CD4-positive, alpha-beta T cell treated with Interleukin-1 beta for 1 hour (primary cell): ENCODE measurements around the gene CACNA1E.
"Not testable (repeated sequence)": the region's sequence is repeated elsewhere in the genome, so short reads cannot be mapped to it uniquely, and the experiment has no call there.

Source experiments
- DNase-seq, 2 donors: peaks; one replicate each; pipeline ENCODE4 v3.0.0-alpha.2; 2020 to 2022

The CACNA1E gene

GRCh38 chr1:181518152-181518551 lies 34.8 kb downstream of the CACNA1E start:
- no peak for DNase-seq

DNA sequence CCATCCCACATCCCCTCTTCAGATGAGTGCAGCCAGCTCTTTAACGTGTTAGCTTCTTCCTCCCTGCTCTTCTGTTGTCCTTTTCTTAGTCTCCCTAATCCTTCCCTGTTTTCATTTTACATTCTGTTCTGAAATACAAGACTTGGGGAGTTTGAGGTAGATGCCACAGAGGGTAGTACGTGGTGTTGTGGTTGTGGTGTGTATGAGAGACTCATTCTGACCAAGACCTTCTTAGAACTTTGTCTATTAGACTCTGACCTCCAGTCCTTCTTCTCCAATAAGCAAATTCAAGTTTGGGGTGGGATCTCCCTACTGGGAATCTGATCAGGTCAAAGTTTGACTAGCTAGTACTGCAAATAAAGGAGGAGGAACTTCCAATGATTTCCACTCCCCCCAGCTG lies 39.5 kb downstream of the CACNA1E start:
- no peak for DNase-seq

- no peak for DNase-seq
Measured at GRCh38 chr1:181525104-181525721, 41.9 kb downstream of the CACNA1E start.

GRCh38 chr1:181528241-181528640 lies 44.9 kb downstream of the CACNA1E start:
- DNase-seq = not testable (repeated sequence)

GRCh38 chr1:181531441-181531840 lies 48.1 kb downstream of the CACNA1E start:
- DNase-seq = no peak

- no peak for DNase-seq
Measured at GRCh38 chr1:181531951-181532600, 48.8 kb downstream of the CACNA1E start.

DNA sequence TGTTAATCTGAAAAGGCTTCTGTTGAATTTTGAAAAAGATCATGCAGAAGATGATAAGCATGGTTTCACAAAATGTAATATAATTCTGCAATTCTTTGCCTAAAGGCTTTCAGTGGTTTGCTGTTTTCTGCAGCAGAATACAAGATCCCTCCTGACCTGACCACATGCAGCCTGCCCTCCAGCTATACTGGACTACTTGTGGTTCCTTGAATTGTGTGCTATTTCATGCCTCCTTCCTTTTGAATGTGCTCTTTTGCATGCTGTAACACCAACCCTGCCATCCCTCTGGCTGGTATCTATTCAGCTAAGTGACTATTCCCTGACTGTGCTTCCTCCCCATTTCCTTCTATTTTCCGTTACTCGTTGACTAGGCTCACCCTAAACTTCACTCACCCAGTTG lies 55.5 kb downstream of the CACNA1E start:
- no peak for DNase-seq

DNA sequence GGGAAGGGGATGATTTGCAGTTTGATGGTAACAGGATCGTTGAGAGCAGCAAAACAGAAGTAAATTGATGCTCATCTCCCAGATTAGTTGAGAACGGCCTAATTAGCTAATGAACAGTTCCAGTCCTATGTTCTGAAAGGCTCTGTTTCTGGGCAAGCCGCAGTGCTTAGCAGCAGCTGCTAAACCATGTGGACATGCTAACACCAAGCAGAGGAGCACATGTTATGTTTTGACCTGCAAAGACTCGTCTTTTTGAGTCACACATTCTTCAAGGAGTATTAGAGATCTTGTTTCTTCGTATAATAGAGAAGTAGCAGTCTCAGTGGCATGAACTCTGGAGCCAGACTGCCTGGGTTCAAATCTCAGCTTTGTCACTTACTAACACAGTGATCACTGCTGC lies 58.1 kb downstream of the CACNA1E start:
- no peak for DNase-seq

GRCh38 chr1:181541947-181542346 lies 58.6 kb downstream of the CACNA1E start:
- no peak for DNase-seq

GRCh38 chr1:181542406-181542805 lies 59.1 kb downstream of the CACNA1E start:
- not testable (repeated sequence) for DNase-seq

DNA sequence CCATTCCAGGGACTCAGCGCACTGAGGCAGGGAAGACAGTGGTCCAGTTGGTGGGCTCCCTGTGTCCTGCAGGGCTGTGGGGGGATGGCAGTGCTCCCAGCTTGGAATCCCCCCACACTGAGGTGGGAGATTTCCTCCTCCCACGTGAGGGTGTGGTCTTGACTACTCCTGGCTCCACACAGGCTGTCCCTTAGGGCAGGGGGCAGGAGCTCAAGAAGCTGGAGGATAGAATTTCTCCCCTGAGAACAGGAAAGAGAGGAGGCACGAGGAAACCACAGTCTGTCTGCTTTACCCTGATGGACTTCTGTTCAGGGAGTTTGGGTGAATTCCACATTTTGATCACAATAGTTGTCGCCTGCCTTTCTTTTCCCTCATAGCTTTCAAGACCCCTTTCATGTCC lies 62.1 kb downstream of the CACNA1E start:
- no peak for DNase-seq

DNA sequence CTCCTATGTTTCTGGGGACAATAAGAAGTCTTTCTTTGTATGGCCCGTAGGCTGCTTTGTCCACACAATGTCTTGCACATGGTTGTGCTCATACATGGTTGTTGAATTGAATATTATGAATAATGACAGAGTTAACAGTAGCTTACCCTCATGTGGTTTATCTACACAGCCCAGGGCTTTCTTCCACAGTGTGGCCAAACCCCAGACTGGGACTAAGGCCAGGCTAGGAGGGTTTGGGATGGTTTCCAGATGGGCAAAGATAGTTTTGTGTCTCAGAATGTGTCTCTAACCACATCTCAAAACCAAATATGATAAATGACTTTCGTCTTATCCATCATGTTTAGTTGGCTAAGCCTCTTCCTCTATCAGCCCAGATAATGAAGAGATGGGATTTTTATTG lies 65.2 kb downstream of the CACNA1E start:
- DNase-seq = no peak

GRCh38 chr1:181551249-181551648 lies 67.9 kb downstream of the CACNA1E start:
- DNase-seq = no peak

- DNase-seq = no peak
Measured at GRCh38 chr1:181551754-181552153, 68.4 kb downstream of the CACNA1E start.

- no peak for DNase-seq
Measured at GRCh38 chr1:181554465-181554864, 71.1 kb downstream of the CACNA1E start.

DNA sequence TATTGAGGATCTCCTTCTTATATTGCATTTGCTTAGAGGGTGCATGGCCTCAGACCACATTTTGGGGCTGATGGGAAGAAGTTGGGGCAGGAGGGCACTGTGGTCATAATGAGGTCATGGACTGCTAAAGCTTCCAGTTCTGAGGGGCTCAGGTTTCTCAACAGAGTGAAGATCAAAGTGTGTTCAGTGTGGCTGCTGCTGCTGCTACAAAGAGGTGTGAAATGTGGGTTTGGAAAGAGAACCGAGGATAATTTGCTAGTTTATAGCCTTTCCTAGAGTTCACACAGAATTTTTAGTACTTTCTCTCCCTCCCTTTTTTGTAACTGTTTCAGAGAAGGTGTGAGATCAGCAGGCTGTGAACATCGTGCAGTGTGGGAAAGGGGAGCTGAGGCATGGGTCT lies 73.3 kb downstream of the CACNA1E start:
- no peak for DNase-seq

DNA sequence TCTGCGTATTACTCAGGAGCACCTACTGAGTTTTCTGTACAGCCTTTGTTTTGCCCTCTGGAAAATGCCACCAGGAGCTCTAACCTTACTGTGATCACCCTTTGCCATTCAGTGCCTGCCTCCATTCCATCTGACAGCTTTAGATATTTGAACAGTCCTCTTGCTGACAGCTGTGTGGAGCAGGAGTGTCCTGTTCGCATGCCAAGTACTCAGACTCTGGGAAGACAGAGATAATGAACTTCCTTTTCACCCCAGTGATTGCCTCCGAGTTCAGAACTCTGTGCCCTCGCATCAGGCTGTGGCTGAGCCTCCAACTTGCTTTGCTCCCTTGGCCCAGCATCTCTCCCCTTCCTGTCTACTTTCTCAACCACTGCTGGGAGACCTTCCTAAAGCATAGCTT lies 74.0 kb downstream of the CACNA1E start:
- no peak for DNase-seq

- DNase-seq = no peak
Measured at GRCh38 chr1:181558416-181558815, 75.1 kb downstream of the CACNA1E start.

- DNase-seq = no peak
Measured at GRCh38 chr1:181559142-181559541, 75.8 kb downstream of the CACNA1E start.

GRCh38 chr1:181562395-181562794 lies 79.1 kb downstream of the CACNA1E start:
- no peak for DNase-seq

DNA sequence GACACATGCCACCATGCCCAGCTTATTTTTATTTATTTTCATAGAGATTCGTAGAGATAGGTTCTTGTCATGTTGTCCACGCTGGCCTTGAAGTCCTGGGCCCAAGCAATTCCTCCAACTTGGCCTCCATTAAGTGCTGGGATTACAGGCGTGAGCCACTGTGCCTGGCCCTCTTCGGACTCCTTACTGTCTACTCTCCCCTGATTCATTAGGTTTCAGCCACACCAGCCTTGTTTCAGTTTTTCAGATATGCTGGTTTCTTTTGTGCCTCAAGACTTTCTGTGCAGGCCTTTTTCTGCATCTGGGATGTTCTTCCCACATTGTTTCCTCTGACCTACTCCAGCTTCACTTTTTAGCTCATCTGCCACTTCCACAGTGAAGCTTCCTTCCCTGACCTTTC lies 85.4 kb downstream of the CACNA1E start:
- no peak for DNase-seq

DNA sequence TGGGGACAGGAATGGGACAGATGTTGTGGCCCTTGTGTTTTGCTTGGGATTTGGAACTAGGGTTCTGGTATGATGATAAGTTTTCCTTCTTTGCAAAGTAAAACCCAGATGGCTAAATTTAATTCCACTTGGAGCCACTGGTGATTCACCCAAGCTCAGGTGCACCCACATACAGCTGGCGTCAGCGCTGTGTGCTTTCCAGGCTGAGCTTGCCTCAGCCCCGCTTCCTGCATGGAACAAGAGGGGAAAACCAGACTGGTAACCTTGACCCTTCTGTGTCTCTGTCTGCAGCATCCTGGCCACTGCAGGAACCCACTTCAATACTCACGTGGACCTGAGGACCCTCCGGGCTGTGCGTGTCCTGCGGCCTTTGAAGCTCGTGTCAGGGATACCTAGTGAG lies 94.2 kb downstream of the CACNA1E start:
- no peak for DNase-seq

GRCh38 chr1:181583598-181583997 lies 100.3 kb downstream of the CACNA1E start:
- DNase-seq = no peak

GRCh38 chr1:181587870-181588438 lies 104.6 kb downstream of the CACNA1E start:
- no peak for DNase-seq

- DNase-seq = no peak
Measured at GRCh38 chr1:181588631-181589030, 105.3 kb downstream of the CACNA1E start.
